Thoracic aorta (tissue), 2 donors: Measurements from ENCODE around the gene GIT2. TPM values are rescaled to one million over a fixed set of nuclear protein-coding genes. Genes with fewer than 3 reads are reported as not detected.

Source experiments
- ATAC-seq: fragments of 150-250 bp; one replicate; pipeline ENCODE4 v1.8.0; 2017; ENCODE audit warnings: low read depth; ENCODE audit not compliant: insufficient number of reproducible peaks, low FRiP score
- DNase-seq: peaks from one replicate; pipeline ENCODE4 v3.0.0-alpha.2; 2020; ENCODE audit warnings: low spot score
- H3K27ac ChIP-seq, 2 donors: fragments of 200-600 bp; sonication (generic); 1 replicate in 1 of 2; 2 replicates in 1 of 2; pipeline ENCODE4 v1.5.1; 2016; ENCODE audit warnings: mild to moderate bottlenecking in 2 of 2, moderate library complexity in 2 of 2
- H3K27me3 ChIP-seq: fragments of 200-600 bp; sonication (generic); replicated peaks from 2 replicates; pipeline ENCODE4 v1.6.0; 2016; ENCODE audit warnings: mild to moderate bottlenecking; ENCODE audit not compliant: insufficient read depth
- H3K36me3 ChIP-seq: fragments of 200-600 bp; sonication (generic); one replicate; pipeline ENCODE4 v1.5.1; 2016
- H3K4me1 ChIP-seq, 2 donors: fragments of 200-600 bp; sonication (generic); 1 replicate in 1 of 2; 2 replicates in 1 of 2; pipeline versions ENCODE4 v1.5.1 to v1.6.0; 2016; ENCODE audit warnings: low read depth in 2 of 2, mild to moderate bottlenecking in 1 of 2; ENCODE audit not compliant: control insufficient read depth in 1 of 2
- H3K4me3 ChIP-seq: fragments of 200-600 bp; sonication (generic); 2 replicates; pipeline ENCODE4 v1.5.1; 2016; ENCODE audit warnings: mild to moderate bottlenecking
- H3K9me3 ChIP-seq: fragments of 200-600 bp; sonication (generic); 2 replicates; pipeline ENCODE4 v1.5.1; 2016
- CTCF ChIP-seq: fragments of 200-600 bp; sonication (generic); IDR thresholded peaks from one replicate; pipeline ENCODE4 v1.5.1; 2019; ENCODE audit warnings: antibody characterized with exemption
- total RNA-seq, 2 donors: library from RNA; depleted of rRNA; stranded (reverse); fragments of >200 nt; gene quantifications; one replicate each; pipeline versions ENCODE4 v1.1.0 to v1.2.3, GENCODE V29; 2016

The GIT2 gene
- total RNA-seq, 2 donors from 2014 or later: 45.2 to 71.5 TPM

- H3K27ac ChIP-seq: peak overlapping the region in 1 of 2 donors; percentile 35
- ATAC-seq (no peak), DNase-seq (no peak)
- H3K4me1 ChIP-seq: peaks cover 0 to 17% of the 10 kb centered on the region in 2 donors
- H3K4me3 ChIP-seq: no peak overlapping the region
- H3K9me3 ChIP-seq: no peaks in the 10 kb centered on the region
- TF ChIP-seq CTCF: no peak
- no peaks in the 10 kb centered on the region for H3K27me3 ChIP-seq
- H3K36me3 ChIP-seq: peaks cover 23% of the 10 kb centered on the region
Measured at GRCh38 chr12:109961201-109961600, 35.0 kb downstream of the GIT2 start.

GRCh38 chr12:109959411-109960093 is 36.6 kb downstream of the GIT2 start:
- H3K27ac ChIP-seq: no peak overlapping the region
- H3K27me3 ChIP-seq: no peaks in the 10 kb centered on the region
- TF ChIP-seq CTCF: no peak
- peaks cover 0 to 17% of the 10 kb centered on the region in 2 donors for H3K4me1 ChIP-seq
- ATAC-seq (no peak), DNase-seq (no peak)
- H3K9me3 ChIP-seq: no peaks in the 10 kb centered on the region
- no peak overlapping the region for H3K4me3 ChIP-seq
- peaks cover 16% of the 10 kb centered on the region for H3K36me3 ChIP-seq

- H3K27me3 ChIP-seq: no peaks in the 10 kb centered on the region
- DNase-seq (no peak), ATAC-seq (no peak)
- H3K9me3 ChIP-seq: no peaks in the 10 kb centered on the region
- H3K36me3 ChIP-seq: peaks cover 16% of the 10 kb centered on the region
- no peak for TF ChIP-seq CTCF
- H3K4me3 ChIP-seq: no peak overlapping the region
- peaks cover 0 to 13% of the 10 kb centered on the region in 2 donors for H3K4me1 ChIP-seq
- H3K27ac ChIP-seq: no peak overlapping the region
Measured at GRCh38 chr12:109958374-109958773, 37.8 kb downstream of the GIT2 start.

GRCh38 chr12:109953656-109954055 is 42.5 kb downstream of the GIT2 start:
- H3K9me3 ChIP-seq: no peaks in the 10 kb centered on the region
- H3K4me1 ChIP-seq: peaks cover 27 to 48% of the 10 kb centered on the region in 2 donors
- no peaks in the 10 kb centered on the region for H3K27me3 ChIP-seq
- H3K27ac ChIP-seq: peak overlapping the region; percentile 79 to 82
- no peak overlapping the region for H3K4me3 ChIP-seq
- TF ChIP-seq CTCF: no peak
- DNase-seq: no peak
- H3K36me3 ChIP-seq: peaks cover 10% of the 10 kb centered on the region
- ATAC-seq: no peak

GRCh38 chr12:109952873-109953272 is 43.3 kb downstream of the GIT2 start:
- ATAC-seq (no peak), DNase-seq (no peak)
- Histone ChIP-seq H3K27ac (peak overlapping the region; percentile 79 to 82), H3K4me1 (peaks cover 27 to 56% of the 10 kb centered on the region in 2 donors), H3K9me3 (no peaks in the 10 kb centered on the region), H3K36me3 (peaks cover 10% of the 10 kb centered on the region), H3K4me3 (no peak overlapping the region), H3K27me3 (no peaks in the 10 kb centered on the region)
- no peak for TF ChIP-seq CTCF
